Skin of body (tissue), 2 donors: ENCODE measurements around the gene PEX11A. TPM values are rescaled to one million over a fixed set of nuclear protein-coding genes. Genes with fewer than 3 reads are reported as not detected.

Source experiments
- DNase-seq: peaks from one replicate; lab custom pipeline; 2025; lab: John Stamatoyannopoulos, UW
- total RNA-seq: library from RNA; depleted of rRNA; stranded (reverse); fragments of >200 nt; gene quantifications from one replicate; pipeline ENCODE4 v1.2.3, GENCODE V29; 2014

Gene PEX11A
- total RNA-seq, 1 donor from 2014 or later, result 10.7 TPM

GRCh38 chr15:89656116-89656815, 34.3 kb downstream of the PEX11A start:
- no peak for DNase-seq

- peak; percentile 48 for DNase-seq
These were observed 35.4 kb downstream of the PEX11A start, which contains the start of gene KIF7 for GRCh38 chr15:89654847-89655805. Gene KIF7, minus strand, starts transcription at chr15:89655467. Its CDS starts 2,537 bp downstream, at chr15:89652930.

- no peak for DNase-seq
These were observed 36.2 kb downstream of the PEX11A start for GRCh38 chr15:89654301-89654761.

- DNase-seq, result no peak
These were observed 37.0 kb downstream of the PEX11A start for GRCh38 chr15:89653578-89653977.

GRCh38 chr15:89652666-89653065, 37.9 kb downstream of the PEX11A start:
- DNase-seq, result no peak

GRCh38 chr15:89652131-89652530, 38.4 kb downstream of the PEX11A start:
- DNase-seq, result no peak

DNA sequence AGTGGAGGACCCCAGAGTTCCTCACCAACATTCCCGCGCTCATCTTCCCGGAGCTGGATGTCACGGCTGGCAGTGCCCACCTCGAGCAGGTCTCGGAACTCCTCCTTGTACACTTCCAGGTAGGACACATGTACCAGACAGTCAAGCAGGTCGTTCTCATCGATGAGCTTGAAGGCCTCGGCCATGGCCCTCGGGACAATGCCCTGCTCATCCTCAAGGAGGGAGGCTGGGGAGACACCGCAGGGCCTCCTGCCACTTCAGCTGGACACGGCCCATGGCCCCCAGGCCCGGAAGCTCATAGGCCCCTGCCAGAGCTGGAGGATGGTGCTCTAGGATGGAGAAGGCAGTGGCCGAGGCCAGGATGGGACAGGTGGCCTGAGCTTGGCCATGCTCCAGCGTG, 40.8 kb downstream of the PEX11A start:
- no peak for DNase-seq

DNA sequence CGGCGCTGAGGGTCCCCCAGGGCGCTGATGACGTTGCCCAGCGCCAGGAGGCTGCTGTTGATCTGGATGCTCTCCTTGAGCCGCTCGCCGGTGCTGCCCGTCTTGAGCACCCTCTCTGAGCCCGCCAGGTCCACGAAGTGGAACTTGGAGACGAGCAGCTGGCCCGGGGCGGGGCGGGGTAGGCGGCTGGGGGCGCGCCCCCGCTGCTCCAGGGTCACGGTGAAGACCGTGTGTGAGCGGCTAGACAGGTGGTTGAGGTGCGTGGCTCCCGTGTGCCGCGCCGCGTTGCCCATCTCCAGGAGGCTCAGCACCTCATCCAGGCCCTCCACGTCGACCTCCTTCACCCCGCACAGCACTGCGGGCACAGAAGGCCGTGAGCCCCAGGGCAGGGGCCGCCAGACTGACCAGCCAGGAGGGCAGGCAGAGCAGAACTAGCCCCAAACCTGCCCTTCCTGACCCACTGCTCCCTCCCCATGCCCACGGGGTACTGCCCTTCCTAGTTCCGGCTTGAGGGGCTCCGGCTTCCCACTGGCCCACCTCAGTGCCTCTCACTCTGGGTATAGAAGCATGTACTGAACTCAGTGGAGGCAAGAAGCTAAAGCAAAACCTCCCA, 41.4 kb downstream of the PEX11A start:
- no peak for DNase-seq

GRCh38 chr15:89648106-89649012, 42.2 kb downstream of the PEX11A start:
- DNase-seq, result no peak

- DNase-seq, result no peak
These were observed 43.2 kb downstream of the PEX11A start for GRCh38 chr15:89647191-89647851.

GRCh38 chr15:89646416-89647141, 44.0 kb downstream of the PEX11A start:
- no peak for DNase-seq

DNA sequence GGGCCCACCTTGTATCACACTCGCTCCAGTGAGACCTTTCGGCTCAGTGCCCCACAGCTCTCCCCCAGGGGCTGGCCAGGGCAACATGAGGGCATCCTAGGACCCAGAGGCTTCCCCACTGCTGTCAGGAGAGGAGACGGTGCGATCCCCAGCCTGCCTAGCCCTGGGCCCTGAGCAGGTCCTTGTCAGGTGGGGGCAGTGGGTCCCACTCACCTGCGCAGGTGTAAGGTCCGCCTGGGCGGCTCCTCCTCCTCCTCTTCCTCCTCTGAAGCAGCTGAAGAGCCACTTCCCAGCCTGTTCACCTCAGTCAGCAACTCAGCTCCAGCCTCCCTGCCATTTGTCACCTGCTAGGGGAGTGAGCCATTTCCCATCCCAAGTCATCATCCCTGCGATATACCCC, 44.9 kb downstream of the PEX11A start:
- DNase-seq, result no peak

- DNase-seq, result no peak
These were observed 48.4 kb downstream of the PEX11A start for GRCh38 chr15:89642106-89642505.

DNA sequence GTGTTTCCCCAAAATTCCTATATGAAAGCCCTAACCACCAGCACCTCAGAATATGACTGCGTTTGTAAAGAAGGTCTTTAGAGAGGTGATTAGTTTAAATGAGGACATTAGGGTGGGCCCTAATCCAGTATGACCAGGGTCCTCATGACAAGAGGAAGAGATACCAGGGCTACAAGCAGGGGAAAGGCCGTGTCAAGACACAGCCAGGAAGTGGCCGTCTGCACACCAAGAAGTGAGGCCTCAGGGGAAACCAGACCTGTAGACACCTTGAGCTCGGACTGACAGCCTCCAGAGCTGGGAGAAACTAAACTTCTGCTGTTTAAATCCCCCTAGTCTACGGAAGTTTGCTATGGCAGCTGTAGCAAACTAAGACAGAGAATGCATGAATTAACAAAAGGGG, 49.5 kb downstream of the PEX11A start:
- DNase-seq, result no peak

- no peak for DNase-seq
These were observed 50.3 kb downstream of the PEX11A start for GRCh38 chr15:89640245-89640644.

GRCh38 chr15:89633585-89633984, 57.0 kb downstream of the PEX11A start:
- no peak for DNase-seq

GRCh38 chr15:89632563-89633430, 57.8 kb downstream of the PEX11A start:
- DNase-seq, result no peak

DNA sequence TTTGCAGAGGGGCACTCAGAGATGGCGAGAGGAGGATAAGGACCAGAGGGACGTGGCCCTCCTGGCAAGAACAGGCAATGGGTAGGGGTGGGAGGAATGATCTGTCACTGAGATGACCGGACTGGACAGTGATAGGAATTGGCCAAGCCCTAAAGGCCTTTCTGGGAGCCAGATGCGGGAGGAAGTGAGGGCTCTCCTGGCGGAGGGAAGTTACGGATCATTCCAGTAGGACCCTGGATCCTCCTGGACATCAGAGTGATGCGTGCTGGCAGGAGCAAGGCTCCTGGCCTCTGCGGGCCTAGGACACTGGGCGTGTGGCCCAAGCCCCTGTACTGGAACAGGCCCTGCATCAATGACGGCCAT, 58.7 kb downstream of the PEX11A start:
- DNase-seq, result no peak
